NCI-H526 (cell line): ENCODE results near the gene TTC39A.

Experiments used
- DNase-seq, 2 experiments: peaks; one replicate each; lab custom pipeline; 2025; lab: John Stamatoyannopoulos, UW

The TTC39A gene

GRCh38 chr1:51297401-51298321 is 32.7 kb downstream of the TTC39A start:
- no peak for DNase-seq

- peak; percentile 67 to 87 for DNase-seq
These were observed 33.7 kb downstream of the TTC39A start for GRCh38 chr1:51296383-51297357.

DNA sequence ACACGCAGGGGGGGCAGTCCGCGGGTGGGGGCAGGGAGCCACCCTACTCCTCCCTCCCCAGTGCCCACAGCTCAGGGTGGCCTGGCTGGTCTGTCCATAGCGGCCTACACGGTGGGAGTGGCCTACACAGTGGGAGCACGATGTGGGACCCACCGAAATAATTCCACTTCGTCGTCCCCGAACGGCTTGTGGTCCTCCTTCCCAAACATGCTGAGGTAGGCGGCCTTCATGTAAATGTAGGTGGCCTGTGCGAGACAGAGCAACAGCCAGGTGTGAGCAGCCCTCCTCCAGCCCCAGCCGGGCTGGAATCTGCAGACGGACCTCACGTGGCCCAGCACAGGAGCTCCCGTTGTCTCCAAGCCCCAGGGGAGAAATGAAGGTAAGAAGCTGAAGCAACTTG is 34.4 kb downstream of the TTC39A start:
- no peak for DNase-seq

GRCh38 chr1:51294566-51295184 is 35.7 kb downstream of the TTC39A start:
- no peak for DNase-seq

GRCh38 chr1:51293898-51294515 is 36.4 kb downstream of the TTC39A start:
- DNase-seq = no peak

DNA sequence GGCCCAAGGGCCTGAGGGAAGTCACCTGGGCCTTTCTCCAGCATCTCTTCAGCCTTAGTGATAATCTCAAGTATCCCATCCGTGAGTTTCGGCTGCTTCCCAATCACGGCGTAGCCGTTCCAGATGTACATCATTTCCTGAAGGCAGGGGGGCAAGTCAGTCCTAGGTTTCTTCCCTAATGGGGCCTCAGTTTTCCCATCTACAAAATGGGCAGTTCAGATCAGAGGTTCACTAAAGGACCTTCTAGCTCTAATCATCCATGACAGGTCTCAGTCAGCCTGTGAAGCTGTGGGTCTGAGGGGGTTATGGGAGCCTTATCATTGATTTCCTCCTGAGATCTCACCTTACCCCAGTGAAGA is 39.9 kb downstream of the TTC39A start:
- no peak for DNase-seq

GRCh38 chr1:51289676-51290488 is 40.5 kb downstream of the TTC39A start:
- DNase-seq = no peak

- no peak for DNase-seq
These were observed 41.8 kb downstream of the TTC39A start for GRCh38 chr1:51288578-51288977.

- no peak for DNase-seq
These were observed 42.4 kb downstream of the TTC39A start for GRCh38 chr1:51287966-51288365.

- no peak for DNase-seq
These were observed 45.3 kb downstream of the TTC39A start for GRCh38 chr1:51285055-51285454.

- DNase-seq = no peak
These were observed 45.8 kb downstream of the TTC39A start for GRCh38 chr1:51284487-51284954.

DNA sequence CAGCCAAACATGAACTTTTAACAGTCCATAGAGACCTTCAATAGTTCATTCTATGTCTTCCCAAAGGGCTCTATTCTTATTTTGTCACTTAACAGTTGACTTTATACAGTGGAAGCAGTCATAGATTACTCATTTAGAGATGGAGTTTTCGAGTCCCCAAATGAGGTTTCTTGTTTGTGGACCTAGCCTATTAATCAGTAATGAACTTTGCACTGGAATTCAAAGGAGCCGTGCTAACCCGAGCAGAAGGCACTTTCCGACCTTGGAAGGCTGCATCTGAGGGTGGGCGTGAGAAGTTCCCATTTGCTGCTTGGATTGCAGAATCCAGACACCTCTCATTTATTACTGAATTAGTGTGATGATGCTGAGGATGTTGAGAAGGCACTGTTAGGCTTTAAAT is 46.4 kb downstream of the TTC39A start:
- DNase-seq = no peak

GRCh38 chr1:51282605-51283004 is 47.8 kb downstream of the TTC39A start:
- DNase-seq = no peak

DNA sequence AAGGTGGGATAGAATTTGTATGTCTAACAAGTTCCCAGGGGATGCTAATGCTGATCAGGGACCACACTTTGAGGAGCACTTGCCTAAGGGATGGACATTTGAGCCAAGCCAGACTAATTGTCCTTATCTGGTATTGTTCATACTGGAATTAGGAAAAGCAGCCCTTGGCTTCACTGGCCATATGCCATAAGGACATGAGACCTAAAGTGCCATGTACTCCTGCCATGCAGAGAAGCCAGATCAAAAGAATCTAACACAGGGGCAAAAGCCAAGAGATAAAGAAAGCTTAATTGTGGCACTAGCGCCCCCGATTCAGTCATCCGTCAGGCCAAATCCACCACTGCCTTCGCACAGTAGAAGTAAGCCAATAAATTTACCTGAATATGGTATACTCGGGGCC is 48.6 kb downstream of the TTC39A start:
- no peak for DNase-seq

DNA sequence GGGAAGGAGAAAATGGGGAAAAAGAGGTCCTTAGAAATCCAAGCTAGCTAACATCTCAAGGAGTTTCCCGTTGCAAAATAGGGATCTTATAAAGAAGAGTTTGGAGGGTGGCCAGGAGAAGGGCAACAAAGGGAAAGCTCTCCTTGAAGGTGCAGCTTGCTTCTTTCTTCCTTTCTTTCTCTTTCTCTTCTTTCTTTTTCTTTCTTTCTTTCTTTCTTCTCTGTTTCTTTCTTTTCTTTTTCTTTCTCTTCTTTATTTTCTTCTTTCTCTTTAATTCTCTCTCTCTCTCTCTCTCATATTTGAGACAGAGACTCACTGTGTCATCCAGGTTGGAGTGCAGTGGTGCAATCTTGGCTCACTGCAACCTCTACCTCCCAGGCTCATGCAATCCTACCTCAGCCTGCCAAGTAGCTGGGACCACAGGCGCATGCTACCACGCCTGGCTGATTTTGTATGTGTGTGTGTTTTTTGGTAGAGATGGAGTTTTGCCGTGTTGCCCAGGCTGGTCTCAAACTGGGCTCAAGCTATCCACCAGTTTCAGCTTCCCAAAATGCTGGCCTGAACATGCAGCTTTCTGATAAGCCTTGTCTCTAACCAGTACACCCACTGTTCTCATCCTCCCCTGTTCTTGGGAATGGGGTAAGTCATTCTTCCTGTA is 49.9 kb downstream of the TTC39A start:
- no peak for DNase-seq

GRCh38 chr1:51276286-51276685 is 54.1 kb downstream of the TTC39A start:
- DNase-seq = no peak

DNA sequence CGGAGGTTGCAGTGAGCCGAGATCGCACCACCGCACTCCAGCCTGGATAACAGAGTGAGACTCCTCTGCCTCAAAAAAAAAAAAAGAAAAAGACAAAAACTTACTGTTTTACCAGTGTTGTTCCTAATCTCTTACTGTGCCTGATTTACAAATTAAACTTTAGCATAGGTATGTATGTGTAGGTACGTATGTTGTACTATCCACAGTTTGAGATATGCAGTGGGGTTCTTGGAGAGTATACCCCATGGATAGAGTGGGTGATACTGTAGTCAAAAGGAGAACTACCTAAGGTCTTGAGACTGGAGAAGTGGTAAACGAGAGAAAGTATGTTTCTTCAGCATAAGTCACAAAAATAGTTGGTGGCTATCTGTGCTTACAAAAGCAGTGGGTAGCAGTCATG is 55.7 kb downstream of the TTC39A start:
- no peak for DNase-seq

DNA sequence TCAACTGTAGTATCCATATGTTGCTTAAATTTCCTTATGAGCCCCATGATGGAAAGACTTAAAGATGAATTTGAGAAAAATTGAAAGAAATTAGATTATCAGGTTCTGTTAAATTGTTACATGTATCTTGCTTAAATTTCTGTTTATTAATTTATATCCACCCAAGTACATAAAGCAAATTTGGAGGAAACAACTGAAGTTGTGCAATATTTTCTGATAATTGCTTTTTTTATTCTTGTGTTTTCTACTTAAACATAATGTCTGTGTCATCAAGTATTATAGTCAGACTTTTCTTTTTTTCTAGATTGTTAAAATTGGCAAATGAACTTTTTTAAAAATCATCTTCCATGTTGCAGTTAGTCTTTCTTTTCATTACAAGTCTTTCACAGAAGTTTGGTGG is 57.4 kb downstream of the TTC39A start:
- no peak for DNase-seq

DNA sequence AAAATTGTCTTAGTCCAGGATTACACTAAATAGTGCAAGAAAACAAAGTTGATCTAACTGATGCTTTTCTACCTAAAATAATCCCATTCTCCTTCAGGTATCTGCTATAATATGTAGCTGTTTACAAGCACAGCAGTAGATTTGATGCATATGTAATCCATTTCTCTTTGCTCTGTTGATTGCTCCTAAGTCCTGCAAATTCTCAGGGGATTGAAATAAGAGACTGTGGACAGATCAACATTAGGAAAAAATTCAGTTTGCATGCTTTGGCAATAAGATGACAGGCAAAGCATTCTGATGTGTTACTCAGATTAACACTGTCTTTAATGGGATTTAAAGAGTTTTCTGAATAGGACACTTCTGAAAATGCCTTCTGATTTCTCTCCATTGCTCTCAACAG is 59.6 kb downstream of the TTC39A start:
- peak in 1 of 2 experiments; percentile 24 for DNase-seq

DNA sequence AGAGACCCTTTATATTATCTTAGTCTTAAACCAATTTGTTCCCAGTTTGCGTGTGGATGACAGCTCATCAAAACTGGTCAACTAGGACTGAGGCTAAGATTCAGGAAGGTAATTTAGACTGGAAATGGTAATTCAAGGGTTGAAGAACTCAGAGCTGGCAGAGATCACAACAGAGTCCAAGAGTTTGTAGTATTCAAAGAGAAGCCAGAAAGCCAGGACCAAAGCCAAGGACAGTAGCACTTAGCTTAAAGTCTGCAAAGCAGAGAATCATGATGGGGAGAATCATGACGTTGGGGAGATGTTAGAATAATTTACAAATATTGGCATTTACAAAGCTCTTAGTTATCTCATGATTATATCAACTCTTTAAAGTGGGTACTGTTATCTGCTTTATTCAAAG is 61.7 kb downstream of the TTC39A start:
- no peak for DNase-seq
